ENCODE data around the gene PAX5. TPM values are rescaled to one million over a fixed set of nuclear protein-coding genes. Genes with fewer than 3 reads are reported as not detected.

Gene PAX5
- total RNA-seq, 1 experiment from 2014 or later = not detected

GRCh38 chr9:37026931-37027581 is 7.0 kb downstream of the PAX5 start:
- in situ Hi-C loops (cut with HindIII; ENCODE audit: low sequenced_read_pairs) = no loop called here
- no peak for DNase-seq (ENCODE audit: low spot score)

GRCh38 chr9:37026113-37026930 is 7.7 kb downstream of the PAX5 start:
- peak; percentile 16 for DNase-seq (ENCODE audit: low spot score)
- in situ Hi-C loops (cut with HindIII; ENCODE audit: low sequenced_read_pairs) = no loop called here

- in situ Hi-C loops (cut with HindIII; ENCODE audit: low sequenced_read_pairs) = no loop called here
Observed at GRCh38 chr9:37025823-37026112, 8.3 kb downstream of the PAX5 start.

GRCh38 chr9:37025071-37025822 is 8.8 kb downstream of the PAX5 start:
- in situ Hi-C loops (cut with HindIII; ENCODE audit: low sequenced_read_pairs) = no loop called here
- peak; percentile 22 for DNase-seq (ENCODE audit: low spot score)

More at GRCh38 chr9:37025823-37026112, 8.3 kb downstream of the PAX5 start:
- no peak for DNase-seq (ENCODE audit: low spot score)

GRCh38 chr9:37017546-37017945 is 16.5 kb downstream of the PAX5 start:
- no peak for DNase-seq (ENCODE audit: low spot score)
- in situ Hi-C loops (cut with HindIII; ENCODE audit: low sequenced_read_pairs) = no loop called here

- no peak for DNase-seq (ENCODE audit: low spot score)
- in situ Hi-C loops (cut with HindIII; ENCODE audit: low sequenced_read_pairs) = no loop called here
Observed at GRCh38 chr9:37011530-37011929, 22.5 kb downstream of the PAX5 start.

- in situ Hi-C loops (cut with HindIII; ENCODE audit: low sequenced_read_pairs) = no loop called here
- no peak for DNase-seq (ENCODE audit: low spot score)
Observed at GRCh38 chr9:37010976-37011375, 23.1 kb downstream of the PAX5 start.

- no peak for DNase-seq (ENCODE audit: low spot score)
- in situ Hi-C loops (cut with HindIII; ENCODE audit: low sequenced_read_pairs) = no loop called here
Observed at GRCh38 chr9:37010180-37010579, 23.9 kb downstream of the PAX5 start.

GRCh38 chr9:37007295-37007694 is 26.8 kb downstream of the PAX5 start:
- in situ Hi-C loops (cut with HindIII; ENCODE audit: low sequenced_read_pairs) = no loop called here
- no peak for DNase-seq (ENCODE audit: low spot score)

- in situ Hi-C loops (cut with HindIII; ENCODE audit: low sequenced_read_pairs) = no loop called here
- no peak for DNase-seq (ENCODE audit: low spot score)
Observed at GRCh38 chr9:37005517-37006140, 28.4 kb downstream of the PAX5 start.

GRCh38 chr9:37004424-37004935 is 29.6 kb downstream of the PAX5 start:
- DNase-seq (ENCODE audit: low spot score) = no peak
- in situ Hi-C loops (cut with HindIII; ENCODE audit: low sequenced_read_pairs) = no loop called here

GRCh38 chr9:37002413-37003217 is 31.5 kb downstream of the PAX5 start:
- in situ Hi-C loops (cut with HindIII; ENCODE audit: low sequenced_read_pairs) = no loop called here
- no peak for DNase-seq (ENCODE audit: low spot score)

- in situ Hi-C loops (cut with HindIII; ENCODE audit: low sequenced_read_pairs) = no loop called here
- no peak for DNase-seq (ENCODE audit: low spot score)
Observed at GRCh38 chr9:37002036-37002412, 32.0 kb downstream of the PAX5 start.

- DNase-seq (ENCODE audit: low spot score) = no peak
- in situ Hi-C loops (cut with HindIII; ENCODE audit: low sequenced_read_pairs) = no loop called here
Observed at GRCh38 chr9:37001459-37001858, 32.6 kb downstream of the PAX5 start.

GRCh38 chr9:36999728-37000333 is 34.2 kb downstream of the PAX5 start:
- in situ Hi-C loops (cut with HindIII; ENCODE audit: low sequenced_read_pairs) = no loop called here
- DNase-seq (ENCODE audit: low spot score) = no peak

- no peak for DNase-seq (ENCODE audit: low spot score)
- in situ Hi-C loops (cut with HindIII; ENCODE audit: low sequenced_read_pairs) = no loop called here
Observed at GRCh38 chr9:36997414-36997813, 36.7 kb downstream of the PAX5 start.

- DNase-seq (ENCODE audit: low spot score) = no peak
- in situ Hi-C loops (cut with HindIII; ENCODE audit: low sequenced_read_pairs) = no loop called here
Observed at GRCh38 chr9:36996706-36997086, 37.4 kb downstream of the PAX5 start.

GRCh38 chr9:36995927-36996705 is 38.0 kb downstream of the PAX5 start:
- in situ Hi-C loops (cut with HindIII; ENCODE audit: low sequenced_read_pairs) = no loop called here
- DNase-seq (ENCODE audit: low spot score) = peak; percentile 20
